Neural crest cell (in vitro differentiated cells): ENCODE measurements around the gene VPS35L. TPM values are rescaled to one million over a fixed set of nuclear protein-coding genes. Genes with fewer than 3 reads are reported as not detected.

Source experiments
- DNase-seq: peaks from one replicate; pipeline ENCODE4 v3.0.0; 2021; ENCODE audit warnings: low read depth, mixed read lengths, low spot score
- H3K27ac Mint-ChIP-seq: one replicate; pipeline ENCODE4 v1.8.0; 2021; ENCODE audit warnings: mild to moderate bottlenecking, mixed read lengths; ENCODE audit not compliant: unreplicated experiment
- H3K27me3 Mint-ChIP-seq: 2 replicates; pipeline ENCODE4 v1.8.0; 2021; ENCODE audit warnings: low read depth, mild to moderate bottlenecking, mixed read lengths
- H3K36me3 Mint-ChIP-seq: 2 replicates; pipeline ENCODE4 v1.8.0; 2021; ENCODE audit warnings: low read depth, mild to moderate bottlenecking, mixed read lengths
- H3K4me1 Mint-ChIP-seq: 2 replicates; pipeline ENCODE4 v1.8.0; 2021; ENCODE audit warnings: mixed read lengths
- H3K4me3 Mint-ChIP-seq: one replicate; pipeline ENCODE4 v1.8.0; 2021; ENCODE audit warnings: mild to moderate bottlenecking, mixed read lengths
- H3K9me3 Mint-ChIP-seq: 2 replicates; pipeline ENCODE4 v1.8.0; 2021; ENCODE audit warnings: mixed read lengths
- CTCF ChIP-seq: fragments of 200-600 bp; sonication (generic); conservative IDR thresholded peaks from 2 replicates; pipeline ENCODE4 v1.5.0; 2021; ENCODE audit warnings: antibody characterized with exemption, mild to moderate bottlenecking
- total RNA-seq: library from RNA; stranded (reverse); gene quantifications from 2 replicates; pipeline ENCODE4 v1.2.1, GENCODE V29; 2021

The VPS35L gene
- total RNA-seq, 1 donor from 2014 or later: 59.1 TPM

- no peaks in the 10 kb centered on the region for H3K9me3 Mint-ChIP-seq
- H3K27ac Mint-ChIP-seq: no peak overlapping the region
- no peaks in the 10 kb centered on the region for H3K27me3 Mint-ChIP-seq
- TF ChIP-seq CTCF: no peak
- H3K4me1 Mint-ChIP-seq: no peaks in the 10 kb centered on the region
- H3K4me3 Mint-ChIP-seq: no peak overlapping the region
- peaks cover 25% of the 10 kb centered on the region for H3K36me3 Mint-ChIP-seq
- no peak for DNase-seq
These were observed 182.0 kb downstream of the VPS35L start for GRCh38 chr16:19737306-19738038.

GRCh38 chr16:19741354-19741753 lies 185.9 kb downstream of the VPS35L start:
- DNase-seq: no peak
- peaks cover 22% of the 10 kb centered on the region for H3K36me3 Mint-ChIP-seq
- no peak overlapping the region for H3K4me3 Mint-ChIP-seq
- H3K27ac Mint-ChIP-seq: no peak overlapping the region
- H3K4me1 Mint-ChIP-seq: peaks cover 27% of the 10 kb centered on the region
- no peaks in the 10 kb centered on the region for H3K27me3 Mint-ChIP-seq
- no peaks in the 10 kb centered on the region for H3K9me3 Mint-ChIP-seq
- TF ChIP-seq CTCF: no peak

- no peaks in the 10 kb centered on the region for H3K27me3 Mint-ChIP-seq
- H3K9me3 Mint-ChIP-seq: no peaks in the 10 kb centered on the region
- no peak for DNase-seq
- H3K4me1 Mint-ChIP-seq: peaks cover 48% of the 10 kb centered on the region
- no peak for TF ChIP-seq CTCF
- H3K27ac Mint-ChIP-seq: peak overlapping the region; percentile 83
- no peak overlapping the region for H3K4me3 Mint-ChIP-seq
- H3K36me3 Mint-ChIP-seq: peaks cover 11% of the 10 kb centered on the region
These were observed 188.3 kb downstream of the VPS35L start for GRCh38 chr16:19743816-19744159.

GRCh38 chr16:19744670-19745069 lies 189.2 kb downstream of the VPS35L start:
- H3K4me1 Mint-ChIP-seq: peaks cover 57% of the 10 kb centered on the region
- DNase-seq: no peak
- H3K27me3 Mint-ChIP-seq: peaks cover 6% of the 10 kb centered on the region
- H3K36me3 Mint-ChIP-seq: peaks cover 5% of the 10 kb centered on the region
- no peak overlapping the region for H3K4me3 Mint-ChIP-seq
- H3K27ac Mint-ChIP-seq: no peak overlapping the region
- TF ChIP-seq CTCF: no peak
- H3K9me3 Mint-ChIP-seq: no peaks in the 10 kb centered on the region

- Mint-ChIP-seq H3K27me3 (peaks cover 6% of the 10 kb centered on the region), H3K36me3 (peaks cover 1% of the 10 kb centered on the region), H3K4me1 (peaks cover 59% of the 10 kb centered on the region), H3K27ac (peak overlapping the region; percentile 13), H3K9me3 (no peaks in the 10 kb centered on the region), H3K4me3 (peak overlapping the region; percentile 4)
- DNase-seq: no peak
- no peak for TF ChIP-seq CTCF
These were observed 189.9 kb downstream of the VPS35L start for GRCh38 chr16:19745286-19746010.
